NCI-H2107 treated with DMSO at 0.1 percent for 48 hours (cell line): ENCODE results near the gene SPOP.
A peak's percentile ranks its signal among the peaks of the same experiment; 100 is the strongest.
"Not testable (repeated sequence)": the region's sequence is repeated elsewhere in the genome, so short reads cannot be mapped to it uniquely, and the experiment has no call there.

ENCODE experiments used
- DNase-seq: peaks from one replicate; lab custom pipeline; 2025; ENCODE audit not compliant: unreplicated experiment; lab: John Stamatoyannopoulos, UW

Gene SPOP

DNA sequence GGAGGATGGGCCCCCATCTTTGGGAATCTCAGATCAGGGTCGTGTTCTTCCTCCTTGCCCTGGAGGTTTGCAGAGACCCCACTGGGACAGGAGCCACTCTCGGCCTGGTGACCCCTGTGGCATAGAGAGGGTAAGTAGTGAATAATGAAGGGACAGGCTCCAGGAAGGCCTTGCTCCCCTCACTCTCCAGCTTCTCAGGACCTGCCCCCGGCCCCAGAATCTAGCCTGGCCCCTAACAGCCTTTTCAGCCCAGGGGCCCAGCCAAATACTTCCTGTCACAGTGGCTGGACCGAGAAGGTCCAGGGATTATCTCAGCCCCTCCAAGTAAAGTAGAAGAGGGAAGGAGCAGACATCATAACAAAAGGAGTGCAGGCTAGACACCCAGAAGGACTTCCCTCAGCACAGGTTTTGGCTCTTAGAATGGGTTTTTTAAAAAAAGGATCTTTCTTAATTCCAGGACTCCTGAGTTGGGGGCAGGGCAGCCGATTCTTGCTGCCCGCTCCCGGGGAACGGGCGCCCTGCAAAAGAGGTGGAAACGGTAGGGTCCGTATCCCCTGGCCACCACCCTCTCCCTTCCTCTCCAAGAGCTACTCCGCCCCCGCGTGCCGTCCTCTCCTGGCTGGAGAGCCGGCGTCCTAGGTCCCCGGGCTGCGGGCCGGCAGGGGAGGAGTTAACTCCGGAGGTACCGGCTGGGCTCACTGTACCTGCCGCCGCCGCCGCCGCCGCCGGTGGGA, 102.8 kb downstream of the SPOP start:
- no peak for DNase-seq

DNA sequence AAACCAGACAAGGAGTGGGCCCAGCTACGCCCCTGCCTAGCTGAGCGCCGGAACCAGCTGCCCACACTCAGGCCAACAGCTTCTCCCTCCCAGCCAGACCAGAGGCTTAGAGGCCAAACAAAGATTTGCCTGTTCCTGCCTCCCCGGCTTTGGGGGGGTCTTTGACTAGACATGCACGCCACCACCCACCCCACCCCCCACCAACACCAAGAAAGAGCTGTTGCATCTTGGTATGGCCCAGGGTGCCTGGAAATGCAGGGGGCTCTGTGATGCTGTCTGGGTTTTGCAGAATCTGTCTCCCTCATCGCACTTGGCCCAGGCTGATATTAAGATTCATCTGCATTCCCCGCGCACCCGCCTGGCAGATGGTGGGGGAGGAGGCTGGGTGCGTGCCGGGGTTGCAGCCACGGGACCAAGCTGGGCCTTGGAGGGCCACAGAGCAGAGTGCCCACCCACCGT, 103.5 kb downstream of the SPOP start:
- no peak for DNase-seq

DNA sequence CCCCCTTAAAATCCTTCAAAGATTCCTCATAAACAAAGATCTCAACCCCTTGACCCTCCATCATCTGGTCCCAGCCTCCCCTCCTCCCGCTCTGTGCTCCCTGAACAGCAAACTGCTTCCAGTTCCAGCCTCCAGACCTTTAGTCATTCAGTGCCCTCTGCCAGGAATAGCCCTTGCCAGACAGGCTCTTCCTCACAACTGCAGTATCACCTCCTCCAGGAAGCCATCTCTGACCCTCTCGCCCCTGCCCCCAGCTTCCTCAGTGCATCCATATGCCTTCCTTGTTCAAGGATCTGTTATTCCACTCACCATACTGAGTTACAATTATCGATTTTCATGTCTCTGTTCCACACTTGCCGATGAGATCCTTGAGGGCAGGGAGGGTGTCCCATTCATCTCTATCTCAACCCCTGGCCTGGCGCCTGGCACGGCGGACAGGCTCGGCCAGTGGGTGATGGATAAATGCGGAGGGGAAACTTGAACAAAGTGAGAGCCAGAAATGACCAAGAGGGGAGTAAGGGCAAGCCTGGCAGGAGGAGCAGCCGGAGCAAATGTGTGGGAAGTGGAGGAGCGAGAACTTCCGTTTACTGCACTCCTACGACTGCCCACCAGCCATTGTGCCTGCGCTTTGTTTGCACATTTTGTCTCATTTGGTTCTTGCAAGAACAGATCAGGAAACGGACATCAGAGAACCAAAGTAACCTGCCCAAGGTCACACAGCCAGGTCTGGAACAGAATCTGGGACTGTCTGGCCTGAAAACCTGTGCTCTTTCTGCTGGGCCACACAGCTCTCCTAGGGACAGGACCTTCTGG, 104.2 kb downstream of the SPOP start:
- no peak for DNase-seq

DNA sequence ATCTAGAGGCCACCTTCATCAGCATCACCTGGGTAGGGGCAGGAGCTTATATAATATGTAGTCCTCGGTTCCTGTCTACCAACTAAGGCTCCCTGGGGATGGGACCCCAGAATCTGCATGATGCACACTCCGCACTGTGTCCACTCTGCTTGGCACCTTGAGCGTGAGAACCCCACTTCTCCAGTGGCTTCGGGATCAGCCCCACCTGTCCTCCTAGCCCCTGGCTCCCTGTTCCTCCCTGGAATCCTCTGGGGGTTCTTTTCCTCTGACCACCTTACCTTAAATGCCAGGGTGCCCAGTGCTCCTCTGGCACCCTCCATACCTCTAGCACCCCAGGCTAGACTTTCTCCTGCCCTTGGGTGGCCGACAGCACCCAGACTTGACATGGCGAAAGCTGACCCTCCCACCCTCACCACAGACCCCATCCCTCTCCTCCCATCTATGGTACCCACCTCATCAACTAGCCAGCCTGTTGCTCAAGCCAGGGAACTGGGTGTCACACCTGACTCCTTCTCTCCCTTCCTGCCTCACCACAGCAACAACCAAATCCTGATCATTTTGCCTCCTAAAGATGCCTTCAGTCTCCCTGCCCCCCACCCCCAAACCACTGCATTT, 105.0 kb downstream of the SPOP start:
- no peak for DNase-seq

DNA sequence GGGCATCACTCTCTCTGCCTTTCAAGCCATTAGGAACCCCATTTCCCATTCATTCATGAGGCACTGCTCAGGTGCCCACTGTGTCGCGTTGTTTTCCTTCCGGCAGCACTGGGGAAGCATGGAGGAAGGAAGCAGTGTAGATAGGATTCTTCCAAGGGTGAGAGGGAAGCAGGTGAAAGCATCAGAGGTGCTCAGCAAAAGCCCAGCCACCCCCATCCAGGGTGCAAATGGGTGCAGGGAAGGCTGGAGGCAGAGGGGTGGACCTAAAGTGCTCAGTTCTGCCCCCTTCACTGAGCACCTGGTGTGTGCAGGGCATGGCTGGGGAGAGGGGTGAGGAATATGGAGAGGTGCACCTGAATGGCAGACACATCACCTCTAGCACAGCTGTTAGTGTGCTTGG, 105.7 kb downstream of the SPOP start:
- DNase-seq = no peak

DNA sequence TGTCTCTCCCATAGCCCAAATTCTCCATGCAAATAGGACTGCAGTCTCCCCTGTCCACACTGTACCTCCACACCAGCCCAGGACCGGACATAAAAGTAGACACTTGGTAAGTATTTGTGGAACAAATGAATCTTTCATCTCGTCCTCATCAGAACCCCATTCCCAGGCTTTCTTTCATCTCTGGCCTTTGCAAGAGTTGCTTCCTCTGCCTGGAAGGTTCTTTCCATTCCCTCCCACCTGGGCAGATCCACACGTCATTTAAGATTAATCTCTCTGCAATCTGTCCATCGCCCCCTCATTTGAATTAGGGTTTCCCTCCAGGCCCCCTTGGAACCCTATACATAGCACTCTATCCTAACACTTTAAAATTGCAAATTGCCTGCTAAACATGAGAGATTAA, 106.1 kb downstream of the SPOP start:
- DNase-seq = no peak

DNA sequence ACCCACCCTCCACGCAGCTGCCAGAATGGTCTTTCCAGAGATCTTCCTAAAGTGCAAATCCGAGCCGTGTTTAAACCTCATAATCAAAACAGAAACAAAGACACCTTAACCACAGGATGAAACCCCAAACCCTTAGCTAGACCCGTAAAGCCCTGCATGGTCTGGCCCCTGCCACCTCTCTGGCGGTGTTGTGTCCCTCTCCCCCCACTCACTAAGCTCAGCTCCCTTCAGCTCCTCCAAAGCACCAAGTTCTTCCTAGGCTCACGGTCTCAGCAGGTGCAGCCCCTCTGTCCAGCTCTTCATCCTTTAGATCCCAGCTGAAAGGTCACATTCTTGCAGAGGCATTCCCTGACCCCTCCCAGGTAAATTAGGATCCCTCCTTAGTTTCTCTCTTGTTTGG, 106.6 kb downstream of the SPOP start:
- no peak for DNase-seq

DNA sequence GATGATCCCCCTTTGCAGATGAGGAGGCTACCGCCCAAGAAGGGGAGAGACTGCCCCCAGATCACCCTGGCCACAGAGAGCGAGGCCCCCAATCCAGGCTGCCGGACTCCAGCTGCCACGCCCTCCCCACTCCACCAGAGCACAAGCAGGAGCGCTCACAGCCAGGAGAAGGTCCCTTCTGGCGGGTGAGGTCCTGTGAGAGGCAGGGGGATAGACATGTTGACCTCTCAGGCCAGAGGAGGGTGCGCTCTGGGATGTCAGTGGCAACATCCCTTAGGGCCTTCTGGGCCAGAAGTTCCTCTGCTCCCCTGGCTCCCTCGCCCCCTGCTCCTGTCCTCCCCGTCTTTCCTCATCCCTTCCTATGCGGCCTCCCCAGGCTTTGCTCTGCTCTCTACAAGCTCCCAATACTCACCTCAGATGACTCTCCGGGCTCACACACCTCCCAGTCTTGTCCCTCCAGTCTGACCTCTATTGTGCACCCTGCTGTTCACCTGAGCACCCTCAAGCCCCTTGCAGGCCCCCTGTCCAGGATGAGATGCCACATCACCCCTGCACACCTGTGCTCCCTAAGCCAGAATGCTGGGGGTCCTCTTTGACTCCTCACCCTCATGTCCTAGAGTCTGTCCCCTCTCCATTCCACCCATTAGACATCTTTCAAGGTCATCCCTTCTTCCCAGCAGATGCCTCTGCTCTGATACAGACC, 107.2 kb downstream of the SPOP start:
- DNase-seq = no peak

DNA sequence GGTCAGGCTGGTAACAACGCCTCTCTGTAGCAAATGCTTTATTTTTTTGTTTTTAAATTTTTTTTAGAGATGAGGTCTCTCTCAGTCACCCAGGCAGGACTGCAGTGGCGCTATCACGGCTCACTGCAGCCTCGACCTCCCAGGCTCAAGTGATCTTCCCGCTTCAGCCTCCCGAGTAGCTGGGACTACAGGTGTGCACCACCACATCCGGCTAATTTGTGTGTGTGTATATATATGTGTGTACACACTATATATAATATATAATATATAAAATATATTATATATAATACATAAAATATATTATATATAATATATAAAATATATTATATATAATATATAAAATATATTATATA, 109.2 kb downstream of the SPOP start:
- not testable (repeated sequence) for DNase-seq

DNA sequence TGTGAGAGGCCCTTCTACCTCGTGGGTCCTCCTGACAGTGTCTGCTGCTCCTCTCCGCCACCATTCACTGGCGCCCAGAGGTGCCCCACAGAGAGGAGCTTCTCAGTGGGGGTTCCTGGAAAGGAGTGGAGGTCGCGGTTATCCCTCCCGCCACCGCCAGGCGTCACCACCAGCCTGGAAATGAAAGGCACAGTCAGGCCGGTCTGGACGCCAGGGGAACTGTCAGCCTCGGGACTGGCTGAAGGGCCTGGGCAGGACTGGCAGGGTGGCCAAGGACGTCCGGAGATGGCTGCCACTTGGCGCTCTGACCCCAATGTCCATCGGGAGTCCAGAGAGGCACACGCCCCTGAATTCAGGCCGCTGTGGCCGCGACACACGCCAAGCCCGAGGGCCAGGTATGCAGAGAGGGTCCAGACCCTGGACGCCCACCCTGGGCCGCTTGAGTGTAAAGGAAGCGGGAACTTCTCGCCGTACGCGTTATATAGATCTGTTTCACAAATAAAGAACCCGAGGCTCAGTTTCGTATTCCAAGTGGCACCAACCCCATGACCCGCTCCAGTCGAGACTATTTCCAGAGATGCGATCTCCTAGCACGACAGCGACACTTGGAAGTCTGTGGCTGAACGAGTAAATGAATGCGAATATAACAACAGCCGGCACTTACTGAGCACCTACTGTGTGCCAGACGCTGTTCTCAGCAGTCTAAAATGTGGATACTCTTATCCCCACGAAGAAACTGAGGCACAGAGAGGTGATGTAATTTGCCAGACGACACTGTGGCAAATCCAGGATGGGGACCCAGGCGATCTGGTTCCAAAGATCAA, 109.8 kb downstream of the SPOP start:
- peak; percentile 28 for DNase-seq

DNA sequence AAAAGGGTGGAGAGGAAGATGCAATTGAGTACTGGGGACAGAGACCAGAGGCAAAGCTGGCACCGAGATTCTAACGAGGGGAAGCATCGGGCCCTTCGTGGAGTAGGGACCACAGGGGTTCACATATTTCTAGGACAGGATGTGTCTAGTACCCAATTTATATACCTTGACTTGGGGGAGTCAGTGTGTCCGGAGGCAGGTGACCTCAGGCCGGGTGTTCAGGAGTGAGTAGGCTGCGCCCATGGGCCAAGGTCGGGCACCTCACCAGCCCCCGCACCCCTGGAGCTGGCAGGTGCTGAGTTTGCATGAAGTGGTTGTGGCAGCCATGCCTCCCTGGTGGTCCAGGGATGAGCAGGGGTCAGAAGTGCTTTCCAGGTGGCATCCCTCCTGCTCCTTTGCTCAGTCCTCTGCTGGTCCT, 110.8 kb downstream of the SPOP start:
- no peak for DNase-seq

DNA sequence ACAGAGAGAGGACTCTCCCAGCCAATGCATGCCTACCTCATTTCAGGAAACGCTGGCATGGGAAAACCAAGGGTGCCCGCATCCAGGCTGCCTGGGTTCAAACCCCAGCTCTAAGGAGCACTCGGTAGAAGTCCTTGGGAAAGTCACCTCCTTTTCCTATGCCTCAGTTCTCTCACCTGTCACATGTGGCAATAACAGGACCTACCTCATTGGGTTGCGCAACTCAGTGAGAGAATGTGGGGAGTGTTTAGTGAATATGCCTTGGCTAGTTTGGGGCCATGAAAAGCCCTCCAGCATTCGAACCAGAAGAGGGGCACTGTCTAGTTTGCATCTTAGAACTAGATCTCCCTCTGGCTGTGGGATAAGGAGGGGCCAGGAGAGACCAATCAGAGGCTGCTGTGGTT, 111.2 kb downstream of the SPOP start:
- DNase-seq = no peak

DNA sequence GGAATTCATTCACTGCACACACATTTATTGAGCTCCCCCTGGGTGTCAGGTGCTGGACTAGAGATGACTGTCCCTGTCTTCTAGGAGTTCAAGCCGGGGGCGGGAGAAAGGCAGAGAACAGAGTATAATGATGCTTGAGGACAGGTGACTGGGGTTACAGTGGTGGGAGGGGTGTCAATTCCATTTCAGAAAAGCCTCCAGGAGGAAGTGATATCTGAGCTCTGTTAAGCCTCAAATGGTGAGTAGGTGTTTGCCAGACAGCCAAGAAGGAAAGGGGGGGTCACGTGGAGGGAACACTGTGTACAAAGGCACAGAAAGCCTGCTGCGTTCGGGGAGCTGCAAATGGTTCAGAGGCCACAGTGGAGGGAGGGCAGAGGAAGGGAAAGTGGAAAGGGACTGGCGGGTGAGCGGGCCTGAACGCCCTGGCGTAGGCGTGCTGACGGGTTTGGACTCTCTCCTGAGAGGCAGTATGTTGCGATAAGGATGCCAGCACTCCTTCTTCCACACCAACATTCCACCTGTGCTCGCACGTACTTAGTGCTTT, 111.9 kb downstream of the SPOP start:
- DNase-seq = peak; percentile 95

DNA sequence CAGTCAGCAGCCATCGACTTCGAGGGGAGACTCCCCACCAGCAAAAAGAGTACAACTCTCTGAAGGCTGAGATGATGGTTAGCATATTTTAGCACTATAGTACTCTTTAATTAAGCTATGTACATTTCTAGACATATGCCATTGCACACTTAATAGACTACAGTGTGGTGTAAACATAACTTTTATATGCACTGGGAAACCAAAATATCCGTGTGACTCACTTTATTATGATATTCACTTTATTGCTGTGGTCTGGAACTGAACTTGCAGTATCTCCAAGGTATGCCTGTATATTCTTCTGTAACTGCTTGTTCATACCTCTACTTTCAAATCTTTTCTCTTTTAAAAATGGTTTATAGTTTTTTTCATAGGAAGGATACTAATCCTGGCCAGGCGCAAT, 113.3 kb downstream of the SPOP start:
- no peak for DNase-seq

DNA sequence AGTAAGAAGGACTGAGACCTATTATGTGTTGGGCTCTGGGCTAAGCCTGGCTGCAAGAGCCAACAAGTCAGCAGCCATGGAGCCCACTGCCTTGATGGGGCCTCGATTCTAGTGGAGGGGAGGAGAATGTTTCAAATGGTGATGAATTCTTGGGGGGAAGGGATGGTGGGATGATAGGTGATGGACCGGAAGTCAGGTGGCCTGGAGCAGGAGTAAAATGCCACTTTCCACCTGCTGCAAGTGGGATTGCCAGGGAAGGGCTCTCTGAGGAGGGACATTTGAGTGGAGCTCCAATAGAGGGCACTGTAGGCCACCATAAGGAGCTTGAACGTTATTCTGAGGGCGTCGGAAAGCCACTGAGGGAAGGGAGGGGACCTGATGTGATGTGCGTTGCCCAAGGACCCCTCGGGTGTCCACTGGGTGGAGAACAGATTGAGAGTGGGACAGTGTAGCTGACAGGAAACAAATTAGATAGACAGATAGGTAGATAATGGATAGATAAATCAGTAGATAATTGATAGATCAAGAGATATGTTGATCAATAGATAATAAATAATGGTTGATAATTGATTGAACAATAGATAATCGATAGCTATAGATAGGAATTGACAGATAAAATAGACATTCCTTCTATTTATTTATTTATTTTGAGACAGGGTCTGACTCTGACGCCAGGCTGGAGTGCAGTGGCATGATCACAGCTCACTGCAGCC, 120.4 kb downstream of the SPOP start:
- DNase-seq = peak; percentile 42

DNA sequence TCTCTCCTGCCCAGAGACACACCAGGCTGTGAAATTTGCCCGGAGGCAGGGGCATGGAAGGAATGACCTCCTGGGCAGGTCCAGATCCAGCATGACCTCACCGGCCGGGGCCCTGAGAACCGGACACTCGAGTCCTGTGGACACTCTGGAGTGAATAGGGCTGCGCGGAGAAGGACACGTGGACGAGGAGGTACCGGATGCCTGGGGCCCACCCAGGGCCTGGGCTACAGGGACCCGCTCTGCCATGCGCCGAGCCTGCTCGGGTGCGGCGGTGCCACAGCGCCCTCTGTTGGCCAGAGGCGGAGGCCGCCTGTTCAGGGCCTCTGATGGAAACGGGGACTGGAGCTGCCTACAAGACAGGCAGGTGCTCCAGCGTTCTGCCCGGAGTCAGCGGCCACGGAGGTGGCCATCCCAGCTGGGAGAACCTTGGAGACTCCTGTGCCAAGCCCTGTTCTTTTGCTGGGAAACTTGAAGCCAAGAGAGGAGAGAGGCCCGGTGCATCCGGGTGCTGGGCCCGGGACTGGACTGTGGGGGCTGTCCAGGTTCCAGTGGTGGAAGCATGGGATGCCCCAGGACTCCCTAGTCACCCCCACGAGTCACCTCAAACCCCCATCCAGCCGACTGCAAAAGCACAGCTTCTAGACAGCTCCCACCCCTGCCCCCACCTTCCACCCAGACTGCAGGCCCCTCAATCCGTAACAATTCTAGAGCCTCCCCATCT, 121.5 kb downstream of the SPOP start:
- DNase-seq = peak; percentile 15

DNA sequence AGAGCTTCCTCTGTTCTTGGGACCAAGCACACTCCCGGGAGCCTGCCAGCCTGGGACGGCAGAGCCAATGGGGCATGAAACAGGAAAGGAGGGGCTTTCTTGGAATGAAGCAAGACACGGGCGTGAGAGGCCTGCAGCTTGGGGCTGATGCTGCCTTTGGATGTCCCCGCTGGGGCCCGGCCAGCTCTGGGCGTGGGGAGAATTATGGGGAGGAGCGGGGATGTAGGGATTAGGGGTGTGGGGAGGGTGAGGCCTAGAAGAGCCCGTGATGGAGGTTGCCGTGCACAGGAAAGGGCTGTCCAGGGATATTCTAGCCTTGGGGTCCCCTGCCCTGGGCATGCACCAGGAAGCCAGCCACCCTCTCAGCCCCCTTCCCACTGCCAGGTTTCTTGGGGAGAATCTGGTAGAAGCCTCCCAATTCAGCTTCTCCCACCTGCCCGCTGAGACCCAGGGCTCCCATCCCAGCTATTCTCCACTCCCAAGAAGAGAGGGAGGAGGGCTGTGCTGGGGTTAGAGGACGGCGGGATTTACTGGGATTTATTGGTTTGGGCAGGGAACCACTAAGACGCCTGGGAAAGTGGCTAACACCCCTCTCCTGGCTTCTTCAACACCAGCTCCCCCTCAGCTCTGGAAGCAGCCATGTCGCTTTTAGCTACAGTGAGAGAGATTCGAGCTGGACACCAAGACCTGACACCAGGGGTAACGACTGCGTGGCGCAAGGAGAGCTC, 122.2 kb downstream of the SPOP start:
- no peak for DNase-seq

DNA sequence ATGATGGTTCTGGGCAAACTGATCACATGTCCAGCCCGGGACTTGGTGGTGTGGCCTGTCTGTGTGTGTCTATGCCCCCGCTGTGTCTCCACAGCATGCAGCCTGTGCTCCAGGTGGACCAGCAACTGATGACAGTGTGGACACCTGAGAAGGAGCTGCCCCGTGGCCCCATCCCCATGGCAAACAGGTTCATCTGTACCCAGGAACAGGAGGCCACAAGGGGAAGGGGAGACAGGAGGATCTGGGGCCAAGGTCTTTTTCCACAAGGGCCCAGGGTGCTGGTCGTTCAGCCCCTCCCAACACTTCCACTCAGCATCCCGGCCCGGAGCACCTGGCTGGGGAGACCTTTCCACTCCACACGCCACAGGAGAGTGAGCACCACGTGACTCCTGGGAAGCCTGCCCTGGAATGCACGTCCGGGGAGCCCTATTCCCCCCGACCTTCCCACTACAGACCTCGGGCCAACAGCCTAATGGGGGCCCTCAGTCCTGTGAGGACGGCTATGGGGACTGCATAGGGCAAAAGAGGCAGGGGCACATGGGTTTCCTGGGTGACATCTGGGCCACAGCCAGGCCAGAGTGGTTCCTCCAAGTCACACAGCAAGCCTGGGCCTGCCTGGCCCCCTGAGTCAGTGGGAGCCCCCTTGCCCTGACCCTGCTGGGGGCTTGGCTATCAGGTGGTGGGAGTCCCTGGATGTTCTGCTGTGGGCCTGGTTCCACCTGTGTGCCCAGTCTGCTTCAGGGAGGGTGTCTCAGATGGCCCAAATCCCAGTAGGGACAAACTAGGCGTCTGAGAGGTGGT, 123.0 kb downstream of the SPOP start:
- DNase-seq = no peak
